NCI-H1417 treated with DMSO at 0.1 percent for 48 hours (cell line): Measurements from ENCODE around the gene CFHR1.

Experiments
- DNase-seq: peaks from one replicate; lab custom pipeline; 2025; lab: John Stamatoyannopoulos, UW

Gene CFHR1

DNA sequence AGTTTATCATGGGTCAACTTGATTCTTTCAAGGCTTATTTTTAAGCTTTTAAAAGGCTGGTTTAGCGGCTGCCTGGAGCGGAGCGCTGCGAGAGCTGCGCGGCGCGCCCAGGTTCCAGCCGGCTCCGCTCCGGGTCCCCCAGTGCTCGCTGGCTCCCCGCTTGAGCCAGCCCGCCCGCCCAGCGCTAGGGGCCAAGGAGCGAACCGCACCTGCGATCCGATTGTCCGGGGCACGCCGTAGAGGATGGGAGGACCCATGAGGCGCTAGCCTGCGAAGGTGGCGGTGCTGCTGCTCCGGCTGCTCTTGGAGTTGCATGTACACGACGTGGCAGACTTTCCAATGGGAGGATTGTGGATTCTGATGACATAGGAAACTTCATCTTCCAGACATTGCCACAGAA lies 58.4 kb downstream of the CFHR1 start:
- no peak for DNase-seq
